HepG2 (cell line): ENCODE results near the gene TBC1D5. TPM values are rescaled to one million over a fixed set of nuclear protein-coding genes. Genes with fewer than 3 reads are reported as not detected.

Experiments used
- ARID5B ChIP-seq: IDR thresholded peaks from 2 replicates; pipeline ENCODE4 v1.4.0; 2020; ENCODE audit warnings: mild to moderate bottlenecking, missing genetic modification reagents
- CEBPB ChIP-seq: IDR thresholded peaks from 2 replicates; pipeline ENCODE4 v1.6.1; 2011; ENCODE audit warnings: low read depth, low read length, improper control_type of control experiment, borderline replicate concordance
- FOSL2 ChIP-seq: sonication (generic); formaldehyde crosslinking; IDR thresholded peaks from 2 replicates; pipeline ENCODE4 v1.4.0; 2020; ENCODE audit warnings: missing genetic modification reagents
- FOXA3 ChIP-seq: IDR thresholded peaks from 2 replicates; pipeline ENCODE4 v1.6.1; 2016; ENCODE audit warnings: missing genetic modification reagents, missing compliant biosample characterization
- HHEX ChIP-seq: IDR thresholded peaks from 2 replicates; pipeline ENCODE4 v1.6.1; 2016; ENCODE audit warnings: control low read depth
- IRF1 ChIP-seq: sonication (generic); formaldehyde crosslinking; IDR thresholded peaks from 2 replicates; pipeline ENCODE4 v1.4.0; 2020; ENCODE audit warnings: low read depth, mild to moderate bottlenecking, missing genetic modification reagents
- NCOA2 ChIP-seq: sonication (generic); formaldehyde crosslinking; IDR thresholded peaks from 2 replicates; pipeline ENCODE4 v1.8.0; 2022; ENCODE audit warnings: inconsistent platforms
- RARA ChIP-seq: IDR thresholded peaks from 2 replicates; pipeline ENCODE4 v1.6.1; 2016; ENCODE audit warnings: missing genetic modification reagents, missing compliant biosample characterization
- RXRB ChIP-seq: IDR thresholded peaks from 2 replicates; pipeline ENCODE4 v1.6.1; 2016; ENCODE audit warnings: borderline replicate concordance, missing genetic modification reagents, missing compliant biosample characterization
- TBX3 ChIP-seq: fragments of 450-650 bp; IDR thresholded peaks from 2 replicates; pipeline ENCODE4 v1.6.1; 2017; ENCODE audit warnings: antibody characterized with exemption, mild to moderate bottlenecking, inconsistent platforms, borderline replicate concordance
- ZNF30 ChIP-seq: sonication (generic); formaldehyde crosslinking; IDR thresholded peaks from 2 replicates; pipeline ENCODE4 v1.5.0; 2020; ENCODE audit warnings: mild to moderate bottlenecking, missing genetic modification reagents
- polyA plus RNA-seq, 8 experiments: library from polyadenylated mRNA; depleted of rRNA in 3 of 8; stranded (reverse) in 7 of 8; unstranded in 1 of 8; fragments of >200 nt; fragmentation: Illumina TruSeq in 4 of 8; extraction: Trizol in 4 of 8; gene quantifications; 2 replicates each; pipeline versions ENCODE4 v1.2.1 to v1.2.3, GENCODE V29; 2011 to 2016; ENCODE audit warnings: low read depth in 4 of 8, missing spikeins in 1 of 8, mixed read lengths in 1 of 8; ENCODE audit not compliant: insufficient read depth in 1 of 8
- total RNA-seq, 5 experiments: library from RNA; depleted of rRNA; stranded (reverse); fragments of >200 nt; fragmentation: Illumina TruSeq; extraction: Trizol; gene quantifications; 2 replicates each; pipeline ENCODE4 v1.2.3, GENCODE V29; 2016; ENCODE audit warnings: low read depth in 1 of 5
- TF ChIP-seq, protein P1 (sequence below): sonication (generic); formaldehyde crosslinking; IDR thresholded peaks from 2 replicates; pipeline ENCODE4 v1.8.0; 2022; ENCODE audit warnings: mild to moderate bottlenecking, missing genetic modification reagents, borderline replicate concordance

TBC1D5 gene
- total and polyA plus RNA-seq, 2 of the 13 experiments (the other 11 are each of a cell fraction or from before 2014, with no cell fraction given): 19.2 to 33.3 TPM

- TF ChIP-seq ARID5B (CRISPR knock-in tag): peak; percentile 78
- no peak for TF ChIP-seq RXRB
- TF ChIP-seq, protein P1, sequence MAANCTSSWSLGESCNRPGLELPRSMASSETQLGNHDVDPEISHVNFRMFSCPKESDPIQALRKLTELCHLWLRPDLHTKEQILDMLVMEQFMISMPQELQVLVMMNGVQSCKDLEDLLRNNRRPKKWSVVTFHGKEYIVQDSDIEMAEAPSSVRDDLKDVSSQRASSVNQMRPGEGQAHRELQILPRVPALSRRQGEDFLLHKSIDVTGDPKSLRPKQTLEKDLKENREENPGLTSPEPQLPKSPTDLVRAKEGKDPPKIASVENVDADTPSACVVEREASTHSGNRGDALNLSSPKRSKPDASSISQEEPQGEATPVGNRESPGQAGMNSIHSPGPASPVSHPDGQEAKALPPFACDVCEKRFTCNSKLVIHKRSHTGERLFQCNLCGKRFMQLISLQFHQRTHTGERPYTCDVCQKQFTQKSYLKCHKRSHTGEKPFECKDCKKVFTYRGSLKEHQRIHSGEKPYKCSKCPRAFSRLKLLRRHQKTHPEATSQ (CRISPR knock-in tag): no peak
- peak; percentile 39; the same call in 1 of the 2 replicates for TF ChIP-seq FOXA3 (CRISPR knock-in tag)
- peak; percentile 98 for TF ChIP-seq FOSL2 (CRISPR knock-in tag)
- 0 out of 2 replicates have a peak, but pooled peaks have one; percentile 17 for TF ChIP-seq HHEX
- no peak for TF ChIP-seq ZNF30 (CRISPR knock-in tag)
- TF ChIP-seq CEBPB: peak; percentile 98
- peak; percentile 27; the same call in 1 of the 2 replicates for TF ChIP-seq TBX3
- peak; percentile 48 for TF ChIP-seq RARA
- peak; percentile 22; the same call in 1 of the 2 replicates for TF ChIP-seq NCOA2
- no peak for TF ChIP-seq IRF1 (CRISPR knock-in tag)
These were observed 102.7 kb downstream of the TBC1D5 start (continued) for GRCh38 chr3:17639765-17640164.
